ENCODE results near the gene CEACAM21.

The CEACAM21 gene

DNA sequence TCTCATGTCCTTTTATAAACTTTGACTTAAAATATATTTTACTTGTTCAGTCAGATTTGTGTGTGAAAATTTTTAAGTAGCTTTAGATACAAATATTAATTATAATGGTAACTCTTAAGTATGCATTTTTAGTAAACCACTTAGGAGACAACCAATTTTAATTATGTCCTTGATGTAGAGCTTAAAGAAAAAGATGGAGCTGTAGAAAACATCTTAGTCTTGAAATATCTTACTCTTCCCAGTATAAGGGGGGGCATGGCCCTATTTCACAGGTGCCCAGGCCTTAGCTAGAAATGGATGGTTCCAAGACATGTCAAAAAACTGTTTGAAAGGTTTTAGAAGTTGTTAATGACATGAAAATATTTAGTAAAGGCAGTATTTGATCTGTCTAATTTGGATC, 43.4 kb upstream of the CEACAM21 start:
- TF ChIP-seq, protein P1, sequence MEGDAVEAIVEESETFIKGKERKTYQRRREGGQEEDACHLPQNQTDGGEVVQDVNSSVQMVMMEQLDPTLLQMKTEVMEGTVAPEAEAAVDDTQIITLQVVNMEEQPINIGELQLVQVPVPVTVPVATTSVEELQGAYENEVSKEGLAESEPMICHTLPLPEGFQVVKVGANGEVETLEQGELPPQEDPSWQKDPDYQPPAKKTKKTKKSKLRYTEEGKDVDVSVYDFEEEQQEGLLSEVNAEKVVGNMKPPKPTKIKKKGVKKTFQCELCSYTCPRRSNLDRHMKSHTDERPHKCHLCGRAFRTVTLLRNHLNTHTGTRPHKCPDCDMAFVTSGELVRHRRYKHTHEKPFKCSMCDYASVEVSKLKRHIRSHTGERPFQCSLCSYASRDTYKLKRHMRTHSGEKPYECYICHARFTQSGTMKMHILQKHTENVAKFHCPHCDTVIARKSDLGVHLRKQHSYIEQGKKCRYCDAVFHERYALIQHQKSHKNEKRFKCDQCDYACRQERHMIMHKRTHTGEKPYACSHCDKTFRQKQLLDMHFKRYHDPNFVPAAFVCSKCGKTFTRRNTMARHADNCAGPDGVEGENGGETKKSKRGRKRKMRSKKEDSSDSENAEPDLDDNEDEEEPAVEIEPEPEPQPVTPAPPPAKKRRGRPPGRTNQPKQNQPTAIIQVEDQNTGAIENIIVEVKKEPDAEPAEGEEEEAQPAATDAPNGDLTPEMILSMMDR (conservative IDR thresholded peaks at IDR 0.05): no peak
- no peak for TF ChIP-seq ZFX (IDR thresholded peaks at IDR 0.05)
- no peak overlapping the region for H3K27ac ChIP-seq

DNA sequence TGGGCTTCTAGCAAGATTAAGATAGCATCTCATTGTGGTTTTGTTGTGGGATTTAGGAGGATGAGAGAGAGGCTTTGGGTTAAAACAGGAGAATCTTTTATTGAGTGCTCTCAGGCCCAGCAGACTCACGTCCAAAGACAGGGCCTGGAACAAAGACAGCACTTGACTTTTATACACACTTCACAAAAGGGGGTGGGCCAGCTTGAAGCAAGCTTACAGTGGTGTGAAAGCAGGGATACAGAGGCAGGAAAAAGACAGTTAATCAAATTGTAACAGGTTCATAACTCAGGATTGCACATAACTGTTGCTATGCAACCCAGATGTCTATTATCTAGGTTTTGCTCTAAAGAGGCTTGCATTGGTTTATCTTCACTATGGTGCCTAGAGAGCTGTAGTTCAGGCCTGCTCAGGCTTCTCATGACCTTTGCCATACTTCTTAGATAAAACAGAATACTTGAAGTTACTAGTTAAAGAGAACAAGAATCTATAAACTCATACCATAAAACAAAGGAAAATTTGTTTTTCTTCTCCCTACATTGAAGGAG, 42.2 kb upstream of the CEACAM21 start:
- TF ChIP-seq, protein P1 (conservative IDR thresholded peaks at IDR 0.05): no peak
- TF ChIP-seq ZFX (IDR thresholded peaks at IDR 0.05): no peak

DNA sequence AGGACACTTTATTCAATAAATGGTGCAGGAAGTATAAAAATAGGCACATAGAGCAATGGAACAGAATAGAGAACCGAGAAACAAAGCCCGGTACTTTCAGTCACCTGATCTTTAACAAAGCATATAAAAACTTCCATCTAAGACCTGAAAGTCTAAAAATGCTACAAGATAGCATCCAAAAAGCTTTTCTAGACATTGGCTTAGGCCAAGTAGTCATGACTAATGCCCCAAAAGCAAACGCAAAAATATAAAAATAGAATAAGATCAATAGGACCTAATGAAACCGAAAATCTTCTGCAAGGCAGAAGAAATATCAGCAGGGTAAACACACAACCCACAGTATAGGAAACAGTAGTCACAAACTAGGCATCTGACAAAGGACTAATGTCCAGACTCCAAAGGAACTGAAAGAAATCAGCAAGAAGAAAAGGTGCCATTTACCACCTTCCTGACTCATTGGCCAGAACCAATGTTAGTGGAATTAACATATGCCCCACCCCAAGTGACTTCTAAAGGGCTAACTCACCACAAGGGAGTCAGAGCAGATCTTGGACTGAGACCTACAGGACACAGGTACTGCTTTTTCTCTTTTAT, 40.8 kb upstream of the CEACAM21 start:
- no peak overlapping the region for H3K27ac ChIP-seq
- TF ChIP-seq, protein P1 (conservative IDR thresholded peaks at IDR 0.05): no peak
- TF ChIP-seq ZFX (IDR thresholded peaks at IDR 0.05): no peak

More for the DNA sequence above, 42.2 kb upstream of the CEACAM21 start:
- no peak overlapping the region for H3K27ac ChIP-seq

DNA sequence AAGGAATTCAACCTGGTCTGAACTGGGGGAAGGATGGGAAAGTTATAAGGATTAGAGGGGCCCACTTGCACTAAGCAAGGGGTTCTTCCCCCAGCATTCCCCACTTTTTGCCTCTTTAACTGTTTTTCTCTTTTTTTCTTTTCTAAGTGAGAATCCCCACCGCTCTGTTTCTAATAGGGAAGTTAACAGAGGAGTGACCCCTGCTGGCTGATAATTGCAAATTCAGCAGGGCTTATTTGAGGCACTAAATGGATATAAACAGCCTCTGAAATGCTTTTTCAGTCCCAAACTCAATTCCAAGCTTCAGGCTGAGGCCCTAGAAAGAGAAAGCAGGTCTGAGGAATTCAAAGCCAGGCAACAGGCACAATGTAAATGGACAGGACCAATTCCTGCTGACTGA, 38.2 kb upstream of the CEACAM21 start:
- no peak overlapping the region for H3K27ac ChIP-seq
- TF ChIP-seq, protein P1 (conservative IDR thresholded peaks at IDR 0.05): peak; percentile 67
- no peak for TF ChIP-seq ZFX (IDR thresholded peaks at IDR 0.05)

DNA sequence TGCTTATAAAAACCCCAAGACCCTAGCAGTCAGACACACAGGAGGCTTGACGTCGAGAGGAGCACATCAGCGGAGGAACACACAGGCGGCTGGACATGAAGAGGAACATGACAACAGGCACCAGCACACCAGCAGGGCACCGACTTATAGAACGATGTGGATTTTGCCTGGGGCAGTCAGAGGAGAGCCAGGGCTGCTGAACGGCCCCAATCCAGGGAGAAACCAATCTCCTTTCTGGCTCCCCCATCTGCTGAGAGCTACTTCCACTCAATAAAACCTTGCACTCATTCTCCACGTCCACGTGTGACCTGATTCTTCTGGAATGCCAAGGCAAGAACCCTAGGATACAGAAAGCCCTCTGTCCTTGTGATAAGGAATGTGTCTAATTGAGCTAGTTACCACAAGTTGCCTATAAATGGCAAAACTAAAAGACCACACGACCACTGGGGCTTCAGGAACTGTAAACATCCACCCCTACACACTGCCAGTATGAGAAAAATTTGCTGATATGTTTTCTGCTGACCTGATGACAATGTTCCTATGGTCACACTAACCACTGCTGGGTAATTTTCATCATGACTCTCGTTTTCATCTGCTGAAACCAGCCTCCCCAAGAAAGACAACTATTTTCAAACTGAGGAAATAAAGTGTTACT, 35.8 kb upstream of the CEACAM21 start:
- no peak overlapping the region for H3K27ac ChIP-seq
- no peak for TF ChIP-seq ZFX (IDR thresholded peaks at IDR 0.05)
- TF ChIP-seq, protein P1 (conservative IDR thresholded peaks at IDR 0.05): no peak

DNA sequence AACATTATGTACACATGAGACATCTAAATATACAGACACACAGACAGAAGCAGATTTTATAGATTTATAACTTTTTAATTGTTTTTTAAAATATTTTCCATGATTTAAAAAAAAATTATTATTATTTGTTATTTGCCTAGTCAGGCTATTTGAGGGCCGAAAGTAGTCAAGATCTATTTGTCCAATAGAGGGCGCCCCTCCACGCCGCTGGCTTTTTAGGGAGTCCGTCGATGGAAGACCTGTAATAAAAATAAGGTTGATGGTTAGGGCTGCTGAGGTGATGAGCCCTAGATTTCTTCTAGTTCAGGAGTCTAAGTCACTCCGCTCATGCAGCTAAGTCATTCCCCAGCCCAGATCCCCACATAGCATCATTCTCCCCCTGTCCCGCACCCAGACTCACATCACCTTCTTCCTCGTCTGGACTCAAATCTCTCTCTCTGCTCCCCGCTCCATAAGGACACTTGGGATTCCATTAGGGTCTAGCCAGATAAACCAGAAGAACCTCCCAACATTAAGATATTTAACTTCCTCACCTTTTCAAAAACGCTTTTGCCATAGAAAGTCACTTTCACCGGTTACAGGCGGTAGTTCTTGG, 33.9 kb upstream of the CEACAM21 start:
- no peak for TF ChIP-seq ZFX (IDR thresholded peaks at IDR 0.05)
- TF ChIP-seq, protein P1 (conservative IDR thresholded peaks at IDR 0.05): peak; percentile 77
- no peak overlapping the region for H3K27ac ChIP-seq

DNA sequence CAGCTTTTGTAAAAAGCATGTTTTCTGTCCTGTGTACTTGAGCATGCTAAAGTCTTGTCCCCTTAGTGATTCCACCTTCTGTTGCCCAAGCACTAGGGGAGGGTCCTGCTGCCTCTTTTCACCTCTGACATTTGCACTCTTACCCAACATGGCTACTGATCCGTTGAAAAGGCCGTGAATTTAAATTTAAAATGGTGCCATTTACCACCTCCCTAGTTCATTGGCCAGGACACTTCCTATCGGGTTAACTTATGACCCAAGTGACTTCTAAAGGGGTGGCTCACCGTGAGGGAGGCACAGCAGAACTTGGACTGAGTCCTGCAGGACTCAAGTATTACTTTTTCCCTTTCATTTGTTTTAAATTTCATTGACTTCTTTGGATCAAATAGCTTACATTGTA, 33.3 kb upstream of the CEACAM21 start:
- no peak overlapping the region for H3K27ac ChIP-seq
- no peak for TF ChIP-seq ZFX (IDR thresholded peaks at IDR 0.05)
- TF ChIP-seq, protein P1 (conservative IDR thresholded peaks at IDR 0.05): no peak
